Astrocyte (in vitro differentiated cells and primary cell): Measurements from ENCODE around the gene DNAJA4. TPM values are rescaled to one million over a fixed set of nuclear protein-coding genes. Genes with fewer than 3 reads are reported as not detected.

Experiments used
- DNase-seq: peaks from one replicate; pipeline ENCODE4 v3.0.0-alpha.2; 2010; ENCODE audit warnings: low read depth
- FAIRE-seq: peaks from 2 replicates; lab custom pipeline; 2011; peaks lifted over from hg19 to GRCh38; lab: Jason Lieb, UNC
- H2AFZ ChIP-seq: 2 replicates; pipeline ENCODE4 v1.6.0; 2012; ENCODE audit warnings: low read depth, low read length, inconsistent platforms
- H3K27ac ChIP-seq: 2 replicates; pipeline ENCODE4 v1.5.1; 2011; ENCODE audit warnings: low read depth, low read length, inconsistent platforms
- H3K27me3 ChIP-seq: 2 replicates; pipeline ENCODE4 v1.6.0; 2011; ENCODE audit warnings: low read length, inconsistent platforms; ENCODE audit not compliant: insufficient read depth
- H3K36me3 ChIP-seq: 2 replicates; pipeline ENCODE4 v1.5.1; 2011; ENCODE audit warnings: low read length, inconsistent platforms; ENCODE audit not compliant: insufficient read depth
- H3K4me1 ChIP-seq: 2 replicates; pipeline ENCODE4 v1.5.1; 2011; ENCODE audit warnings: low read length, inconsistent platforms; ENCODE audit not compliant: insufficient read depth
- H3K4me2 ChIP-seq: 2 replicates; pipeline ENCODE4 v1.6.0; 2012; ENCODE audit warnings: low read length, inconsistent platforms
- H3K4me3 ChIP-seq: 2 replicates; pipeline ENCODE4 v1.5.1; 2011; ENCODE audit warnings: low read depth, mild to moderate bottlenecking, low read length, inconsistent platforms; ENCODE audit not compliant: insufficient read depth
- H3K79me2 ChIP-seq: 2 replicates; pipeline ENCODE4 v1.6.0; 2012; ENCODE audit warnings: mild to moderate bottlenecking, low read length, inconsistent platforms; ENCODE audit not compliant: insufficient read depth
- H3K9ac ChIP-seq: 2 replicates; pipeline ENCODE4 v1.6.0; 2012; ENCODE audit warnings: mild to moderate bottlenecking, low read length, inconsistent platforms
- H3K9me3 ChIP-seq: 2 replicates; pipeline ENCODE4 v1.5.1; 2012; ENCODE audit warnings: low read depth, mild to moderate bottlenecking, low read length, inconsistent platforms; ENCODE audit not compliant: insufficient read depth
- H4K20me1 ChIP-seq: 2 replicates; pipeline ENCODE4 v1.6.0; 2012; ENCODE audit warnings: low read length, inconsistent platforms; ENCODE audit not compliant: insufficient read depth
- H3K27ac Mint-ChIP-seq: one replicate; pipeline ENCODE4 v1.8.0; 2021; ENCODE audit warnings: mild to moderate bottlenecking, mixed read lengths; ENCODE audit not compliant: unreplicated experiment
- H3K27me3 Mint-ChIP-seq: one replicate; pipeline ENCODE4 v1.8.0; 2021; ENCODE audit warnings: low read depth, mixed read lengths; ENCODE audit not compliant: unreplicated experiment
- H3K36me3 Mint-ChIP-seq: one replicate; pipeline ENCODE4 v1.8.0; 2021; ENCODE audit warnings: low read depth, mixed read lengths; ENCODE audit not compliant: unreplicated experiment
- H3K4me1 Mint-ChIP-seq: one replicate; pipeline ENCODE4 v1.8.0; 2021; ENCODE audit warnings: low read depth, mixed read lengths; ENCODE audit not compliant: unreplicated experiment
- H3K4me3 Mint-ChIP-seq: one replicate; pipeline ENCODE4 v1.8.0; 2021; ENCODE audit warnings: mild to moderate bottlenecking, moderate library complexity, mixed read lengths; ENCODE audit not compliant: unreplicated experiment
- H3K9me3 Mint-ChIP-seq: one replicate; pipeline ENCODE4 v1.8.0; 2021; ENCODE audit warnings: mild to moderate bottlenecking, mixed read lengths; ENCODE audit not compliant: unreplicated experiment
- EZH2 ChIP-seq: IDR thresholded peaks from 2 replicates; pipeline ENCODE4 v1.6.1; 2012; ENCODE audit warnings: mild to moderate bottlenecking, low read length, inconsistent platforms; ENCODE audit not compliant: insufficient read depth
- total RNA-seq: library from RNA; stranded (reverse); gene quantifications from 2 replicates; pipeline ENCODE4 v1.2.1, GENCODE V29; 2021
- TF ChIP-seq, protein P1 (sequence below): IDR thresholded peaks from 2 replicates; pipeline ENCODE4 v1.5.1; 2011; ENCODE audit warnings: low read depth, mild to moderate bottlenecking, inconsistent platforms, low read length, moderate library complexity; ENCODE audit not compliant: insufficient read depth

The DNAJA4 gene
- total RNA-seq, 1 donor from 2014 or later: 0.14 TPM

DNA sequence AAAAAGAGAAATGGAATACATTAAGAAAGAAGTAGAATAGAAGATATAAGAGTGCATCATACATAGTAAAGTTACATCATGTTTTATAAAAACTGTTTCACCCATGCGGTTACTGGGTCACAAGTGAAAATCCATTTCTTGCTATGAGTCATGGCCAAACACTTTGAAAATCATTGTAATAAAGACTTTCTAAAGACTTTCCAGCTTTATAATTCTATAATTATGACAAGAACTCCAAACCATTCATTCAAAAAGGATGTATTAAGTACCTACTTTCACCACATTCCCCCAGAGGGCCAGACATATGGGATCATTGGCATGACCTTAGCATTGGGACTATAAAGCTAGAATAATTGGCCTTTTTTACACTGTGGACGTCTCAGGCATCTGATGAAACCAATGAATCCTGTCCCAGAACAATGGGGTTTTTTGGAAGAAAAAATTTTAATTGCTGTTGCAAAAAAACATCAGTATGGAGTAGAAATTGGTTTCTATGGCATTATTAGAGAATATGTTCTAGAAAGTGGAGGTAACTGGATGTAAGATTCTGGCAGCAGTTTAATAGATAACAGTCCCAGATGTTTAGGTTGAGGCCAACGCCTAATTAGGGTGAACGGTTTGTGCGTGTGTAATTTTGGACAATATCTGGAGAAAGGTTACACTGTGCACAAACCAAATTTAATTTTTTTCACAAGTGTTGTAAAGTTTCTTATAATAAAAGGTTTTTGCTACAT, 38.4 kb downstream of the DNAJA4 start:
- peak overlapping the region; percentile 70 for H3K27ac ChIP-seq
- peaks cover 16% of the 10 kb centered on the region for H3K79me2 ChIP-seq
- no peaks in the 10 kb centered on the region for H3K36me3 ChIP-seq
- FAIRE-seq (no peak), DNase-seq (peak; percentile 86)
- H3K27ac Mint-ChIP-seq: peak overlapping the region; percentile 69
- peaks cover 4% of the 10 kb centered on the region for H4K20me1 ChIP-seq
- no peak overlapping the region for H3K4me3 ChIP-seq
- H3K27me3 Mint-ChIP-seq: no peaks in the 10 kb centered on the region
- no peaks in the 10 kb centered on the region for H3K27me3 ChIP-seq
- H3K9me3 Mint-ChIP-seq: no peaks in the 10 kb centered on the region
- H3K4me1 ChIP-seq: peaks cover 36% of the 10 kb centered on the region
- H3K36me3 Mint-ChIP-seq: no peaks in the 10 kb centered on the region
- no peak overlapping the region for H2AFZ ChIP-seq
- H3K9ac ChIP-seq: peak overlapping the region; percentile 31
- peak overlapping the region; percentile 44 for H3K4me2 ChIP-seq
- TF ChIP-seq EZH2: no peak
- TF ChIP-seq, protein P1, sequence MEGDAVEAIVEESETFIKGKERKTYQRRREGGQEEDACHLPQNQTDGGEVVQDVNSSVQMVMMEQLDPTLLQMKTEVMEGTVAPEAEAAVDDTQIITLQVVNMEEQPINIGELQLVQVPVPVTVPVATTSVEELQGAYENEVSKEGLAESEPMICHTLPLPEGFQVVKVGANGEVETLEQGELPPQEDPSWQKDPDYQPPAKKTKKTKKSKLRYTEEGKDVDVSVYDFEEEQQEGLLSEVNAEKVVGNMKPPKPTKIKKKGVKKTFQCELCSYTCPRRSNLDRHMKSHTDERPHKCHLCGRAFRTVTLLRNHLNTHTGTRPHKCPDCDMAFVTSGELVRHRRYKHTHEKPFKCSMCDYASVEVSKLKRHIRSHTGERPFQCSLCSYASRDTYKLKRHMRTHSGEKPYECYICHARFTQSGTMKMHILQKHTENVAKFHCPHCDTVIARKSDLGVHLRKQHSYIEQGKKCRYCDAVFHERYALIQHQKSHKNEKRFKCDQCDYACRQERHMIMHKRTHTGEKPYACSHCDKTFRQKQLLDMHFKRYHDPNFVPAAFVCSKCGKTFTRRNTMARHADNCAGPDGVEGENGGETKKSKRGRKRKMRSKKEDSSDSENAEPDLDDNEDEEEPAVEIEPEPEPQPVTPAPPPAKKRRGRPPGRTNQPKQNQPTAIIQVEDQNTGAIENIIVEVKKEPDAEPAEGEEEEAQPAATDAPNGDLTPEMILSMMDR: no peak
- H3K4me1 Mint-ChIP-seq: peaks cover 29% of the 10 kb centered on the region
- no peak overlapping the region for H3K4me3 Mint-ChIP-seq
- no peaks in the 10 kb centered on the region for H3K9me3 ChIP-seq

DNA sequence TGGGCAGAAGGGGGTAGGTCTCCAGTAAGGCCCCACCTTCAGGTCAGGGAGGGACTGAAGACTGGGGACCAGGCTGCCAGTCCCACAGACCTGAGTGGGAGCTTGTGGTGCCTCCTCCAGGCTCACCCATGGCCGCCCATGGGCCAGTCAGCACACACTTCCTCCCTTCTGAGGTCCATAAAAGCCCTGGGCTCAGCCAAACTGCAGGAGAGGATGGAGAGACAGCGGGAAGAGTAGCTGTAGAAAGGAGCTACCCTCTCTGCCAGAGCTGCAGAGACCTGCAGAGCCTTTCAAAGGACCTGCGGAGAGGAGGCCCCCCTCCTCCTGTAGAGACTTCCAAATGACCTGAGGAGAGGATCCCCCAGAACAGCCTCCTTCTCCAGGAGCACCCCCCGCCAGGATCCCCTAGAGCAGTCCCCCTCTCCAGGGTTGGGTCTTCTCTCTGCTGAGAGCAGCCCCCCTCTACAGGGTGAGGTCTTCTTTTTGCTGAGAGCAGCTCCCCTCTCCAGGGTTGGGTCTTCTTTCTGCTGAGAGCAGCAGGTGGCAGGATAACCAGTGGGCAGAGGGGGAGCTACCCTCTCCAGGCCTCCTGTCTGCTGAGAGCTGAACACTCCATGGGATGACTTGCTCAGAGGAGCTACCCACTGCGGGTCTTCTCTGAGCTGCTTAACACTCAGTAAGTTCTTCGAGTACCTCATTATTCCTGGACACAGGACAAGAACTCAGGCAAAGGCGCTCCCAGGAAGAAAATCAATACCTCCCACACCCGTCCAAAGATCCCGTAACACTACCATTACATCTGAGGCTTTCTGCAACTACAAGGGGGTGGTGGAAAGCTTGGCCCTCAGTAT, 40.1 kb downstream of the DNAJA4 start:
- H3K4me1 Mint-ChIP-seq: peaks cover 28% of the 10 kb centered on the region
- H3K36me3 ChIP-seq: no peaks in the 10 kb centered on the region

More for the DNA sequence above, 40.1 kb downstream of the DNAJA4 start:
- Histone ChIP-seq H3K79me2 (no peaks in the 10 kb centered on the region), H3K27me3 (no peaks in the 10 kb centered on the region), H3K4me3 (no peak overlapping the region), H4K20me1 (no peaks in the 10 kb centered on the region), H3K4me1 (peaks cover 36% of the 10 kb centered on the region), H3K27ac (no peak overlapping the region), H3K9ac (no peak overlapping the region), H3K9me3 (no peaks in the 10 kb centered on the region), H3K4me2 (no peak overlapping the region), H2AFZ (no peak overlapping the region)
- TF ChIP-seq EZH2: no peak
- TF ChIP-seq, protein P1: no peak
- FAIRE-seq: no peak
- no peak for DNase-seq
- H3K4me3 Mint-ChIP-seq: no peak overlapping the region
- H3K27me3 Mint-ChIP-seq: no peaks in the 10 kb centered on the region
- no peaks in the 10 kb centered on the region for H3K36me3 Mint-ChIP-seq
- H3K27ac Mint-ChIP-seq: no peak overlapping the region
- no peaks in the 10 kb centered on the region for H3K9me3 Mint-ChIP-seq
